GM12878 (cell line): ENCODE measurements around the gene COL9A3. TPM values are rescaled to one million over a fixed set of nuclear protein-coding genes. Genes with fewer than 3 reads are reported as not detected.

Experiments used
- E4F1 ChIP-seq: fragments of 450-650 bp; IDR thresholded peaks from 2 replicates; pipeline ENCODE4 v1.6.1; 2018; ENCODE audit warnings: borderline replicate concordance, mild to moderate bottlenecking; ENCODE audit not compliant: partially characterized antibody
- HDAC2 ChIP-seq: fragments of 200-600 bp; sonication (generic); IDR thresholded peaks from 2 replicates; pipeline ENCODE4 v1.6.1; 2017
- IRF5 ChIP-seq: fragments of 450-650 bp; IDR thresholded peaks from 2 replicates; pipeline ENCODE4 v1.6.1; 2017; ENCODE audit warnings: borderline replicate concordance
- SIN3A ChIP-seq: IDR thresholded peaks from 2 replicates; pipeline ENCODE4 v1.6.1; 2012; ENCODE audit warnings: low read depth, low read length, improper control_type of control experiment
- SKIL ChIP-seq: fragments of 450-650 bp; IDR thresholded peaks from 2 replicates; pipeline ENCODE4 v1.6.1; 2017; ENCODE audit warnings: mild to moderate bottlenecking, low read depth, inconsistent platforms; ENCODE audit not compliant: poor library complexity, severe bottlenecking
- ZBTB33 ChIP-seq: fragments of 450-650 bp; IDR thresholded peaks from 2 replicates; pipeline ENCODE4 v1.6.1; 2017; ENCODE audit warnings: mild to moderate bottlenecking
- ZZZ3 ChIP-seq: IDR thresholded peaks from 2 replicates; pipeline ENCODE4 v1.6.1; 2011; ENCODE audit warnings: low read depth; ENCODE audit not compliant: control insufficient read depth, insufficient read length
- polyA plus RNA-seq, 11 experiments: library from polyadenylated mRNA; depleted of rRNA in 4 of 11; unstranded in 6 of 11; stranded (reverse) in 5 of 11; fragments of >200 nt; fragmentation: Nextera tagmentation in 4 of 11; fragmentation: Illumina TruSeq in 1 of 11; extraction: Ambion mirVana in 4 of 11; extraction: Trizol in 1 of 11; gene quantifications; 1 replicate in 1 of 11; 2 replicates in 10 of 11; pipeline versions ENCODE4 v1.2.1 to v1.2.3, GENCODE V29; 2011 to 2016; ENCODE audit warnings: inconsistent platforms in 2 of 11, missing spikeins in 2 of 11, low read depth in 1 of 11
- total RNA-seq, 4 experiments: library from RNA; depleted of rRNA in 3 of 4; stranded (reverse); fragments of >200 nt in 3 of 4; fragmentation: Illumina TruSeq in 1 of 4; extraction: Trizol in 1 of 4; gene quantifications; 2 replicates each; pipeline versions ENCODE4 v1.2.1 to v1.2.3, GENCODE V29; 2013 to 2021

Gene COL9A3
- total and polyA plus RNA-seq, 10 of the 15 experiments (the other 5 are each of a cell fraction or from before 2014, with no cell fraction given) = 0.09 to 1.7 (median 0.63) TPM; not detected in 1

- TF ChIP-seq IRF5 = no peak
- TF ChIP-seq SKIL = no peak
- no peak for TF ChIP-seq E4F1
- TF ChIP-seq ZBTB33 = peak; percentile 60; the same call in 1 of the 2 replicates
- TF ChIP-seq SIN3A = no peak
- no peak for TF ChIP-seq ZZZ3
- TF ChIP-seq HDAC2 = no peak
Observed at GRCh38 chr20:62861726-62862336, 45.0 kb downstream of the COL9A3 start, which contains the start of gene TCFL5 (continued).
